ENCODE measurements around the gene ZNF487.
A peak's percentile ranks its signal among the peaks of the same experiment; 100 is the strongest.

ZNF487 gene
- long read RNA-seq: 0 reads

DNA sequence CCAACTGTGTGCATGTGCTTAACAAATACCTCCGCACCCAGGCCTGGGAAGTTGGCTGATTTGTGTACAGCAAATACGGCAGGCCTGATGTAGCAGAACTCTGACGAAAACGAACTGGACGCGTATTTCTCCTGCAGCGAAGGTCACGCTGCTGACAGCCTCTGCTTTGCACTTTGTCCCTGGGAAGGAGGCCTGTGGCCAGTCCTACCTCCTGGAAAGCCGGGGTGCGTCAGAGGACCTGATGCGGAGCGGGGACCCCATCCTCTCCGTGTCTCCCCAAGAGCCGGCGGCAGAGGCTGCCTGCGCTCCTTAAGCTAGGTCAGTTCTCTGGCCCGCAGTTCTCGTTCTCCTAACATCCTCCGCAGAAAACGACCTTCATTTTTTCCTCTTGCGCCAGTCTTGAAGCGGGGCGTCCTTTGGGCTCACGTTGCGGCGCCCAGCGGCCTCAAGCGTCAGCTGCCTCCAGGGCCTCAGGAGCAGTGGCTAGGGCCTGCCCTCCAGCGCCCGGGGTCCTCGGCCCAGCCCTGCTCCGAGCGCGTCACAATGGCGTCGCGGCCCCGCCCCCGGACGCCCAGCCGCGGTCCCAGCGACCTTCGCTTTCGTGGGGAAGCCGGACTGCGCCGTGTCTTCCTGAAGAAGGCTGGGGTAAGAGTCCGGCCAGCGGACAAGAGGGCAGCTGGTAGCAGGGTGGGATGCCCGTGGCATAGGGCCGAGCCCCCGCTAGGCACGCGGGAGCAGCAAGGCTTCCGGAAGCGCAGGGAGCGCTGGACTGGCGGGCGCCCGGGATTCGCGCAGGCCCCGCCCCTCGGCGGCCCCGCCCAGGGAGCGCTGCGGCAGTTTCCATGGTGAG is at the start of gene ZNF487:
TSS of gene ZNF487 (plus strand) at position 821 of the 850 bp plus-strand sequence. CDS start 38,703 bp downstream, outside the sequence.
- no peaks in the 10 kb centered on the region for H3K27me3 ChIP-seq (ENCODE audit: insufficient read depth, poor library complexity, severe bottlenecking)
- H3K27ac ChIP-seq (replicated peaks): peak within 1 kb of the TSS; percentile 96
- TF ChIP-seq POLR2AphosphoS5 (IDR thresholded peaks at IDR 0.05; ENCODE audit: low read depth): peak; percentile 88
- no peak for TF ChIP-seq GABPA (IDR thresholded peaks at IDR 0.05; ENCODE audit: low read depth)
- H3K4me3 ChIP-seq (replicated peaks; ENCODE audit: insufficient read depth, low read length): peak within 1 kb of the TSS; percentile 58
- peak; percentile 88 to 91 for DNase-seq (ENCODE audit: low read depth in 1 of 2, low spot score in 1 of 2)

DNA sequence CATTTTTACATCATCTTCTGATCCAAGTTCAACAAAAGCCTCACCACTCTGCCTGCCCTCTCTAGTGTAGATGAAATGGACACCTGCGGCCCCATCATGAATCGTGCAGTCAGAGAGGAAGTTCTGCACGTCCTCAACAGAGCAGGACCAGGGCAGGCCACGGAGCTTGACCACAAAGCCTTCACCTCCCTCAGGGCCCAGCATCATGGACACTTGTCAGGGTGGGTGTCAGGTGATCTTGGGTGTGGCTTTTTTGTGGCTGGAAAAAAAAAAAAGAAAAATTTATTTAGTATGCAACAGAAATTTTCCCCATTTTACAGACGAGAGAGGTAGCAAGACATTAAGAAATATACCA is 49.3 kb upstream of the ZNF487 start:
- Histone ChIP-seq H3K27ac (replicated peaks) (no peak overlapping the region), H3K4me3 (replicated peaks; ENCODE audit: insufficient read depth, low read length) (no peak overlapping the region), H3K27me3 (ENCODE audit: insufficient read depth, poor library complexity, severe bottlenecking) (no peaks in the 10 kb centered on the region)
- TF ChIP-seq GABPA (IDR thresholded peaks at IDR 0.05; ENCODE audit: low read depth): no peak
- TF ChIP-seq, protein P1, sequence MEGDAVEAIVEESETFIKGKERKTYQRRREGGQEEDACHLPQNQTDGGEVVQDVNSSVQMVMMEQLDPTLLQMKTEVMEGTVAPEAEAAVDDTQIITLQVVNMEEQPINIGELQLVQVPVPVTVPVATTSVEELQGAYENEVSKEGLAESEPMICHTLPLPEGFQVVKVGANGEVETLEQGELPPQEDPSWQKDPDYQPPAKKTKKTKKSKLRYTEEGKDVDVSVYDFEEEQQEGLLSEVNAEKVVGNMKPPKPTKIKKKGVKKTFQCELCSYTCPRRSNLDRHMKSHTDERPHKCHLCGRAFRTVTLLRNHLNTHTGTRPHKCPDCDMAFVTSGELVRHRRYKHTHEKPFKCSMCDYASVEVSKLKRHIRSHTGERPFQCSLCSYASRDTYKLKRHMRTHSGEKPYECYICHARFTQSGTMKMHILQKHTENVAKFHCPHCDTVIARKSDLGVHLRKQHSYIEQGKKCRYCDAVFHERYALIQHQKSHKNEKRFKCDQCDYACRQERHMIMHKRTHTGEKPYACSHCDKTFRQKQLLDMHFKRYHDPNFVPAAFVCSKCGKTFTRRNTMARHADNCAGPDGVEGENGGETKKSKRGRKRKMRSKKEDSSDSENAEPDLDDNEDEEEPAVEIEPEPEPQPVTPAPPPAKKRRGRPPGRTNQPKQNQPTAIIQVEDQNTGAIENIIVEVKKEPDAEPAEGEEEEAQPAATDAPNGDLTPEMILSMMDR (IDR thresholded peaks at IDR 0.05; ENCODE audit: insufficient read depth, low read length): no peak
- no peak for TF ChIP-seq POLR2AphosphoS5 (IDR thresholded peaks at IDR 0.05; ENCODE audit: low read depth)
- TF ChIP-seq, protein P2, sequence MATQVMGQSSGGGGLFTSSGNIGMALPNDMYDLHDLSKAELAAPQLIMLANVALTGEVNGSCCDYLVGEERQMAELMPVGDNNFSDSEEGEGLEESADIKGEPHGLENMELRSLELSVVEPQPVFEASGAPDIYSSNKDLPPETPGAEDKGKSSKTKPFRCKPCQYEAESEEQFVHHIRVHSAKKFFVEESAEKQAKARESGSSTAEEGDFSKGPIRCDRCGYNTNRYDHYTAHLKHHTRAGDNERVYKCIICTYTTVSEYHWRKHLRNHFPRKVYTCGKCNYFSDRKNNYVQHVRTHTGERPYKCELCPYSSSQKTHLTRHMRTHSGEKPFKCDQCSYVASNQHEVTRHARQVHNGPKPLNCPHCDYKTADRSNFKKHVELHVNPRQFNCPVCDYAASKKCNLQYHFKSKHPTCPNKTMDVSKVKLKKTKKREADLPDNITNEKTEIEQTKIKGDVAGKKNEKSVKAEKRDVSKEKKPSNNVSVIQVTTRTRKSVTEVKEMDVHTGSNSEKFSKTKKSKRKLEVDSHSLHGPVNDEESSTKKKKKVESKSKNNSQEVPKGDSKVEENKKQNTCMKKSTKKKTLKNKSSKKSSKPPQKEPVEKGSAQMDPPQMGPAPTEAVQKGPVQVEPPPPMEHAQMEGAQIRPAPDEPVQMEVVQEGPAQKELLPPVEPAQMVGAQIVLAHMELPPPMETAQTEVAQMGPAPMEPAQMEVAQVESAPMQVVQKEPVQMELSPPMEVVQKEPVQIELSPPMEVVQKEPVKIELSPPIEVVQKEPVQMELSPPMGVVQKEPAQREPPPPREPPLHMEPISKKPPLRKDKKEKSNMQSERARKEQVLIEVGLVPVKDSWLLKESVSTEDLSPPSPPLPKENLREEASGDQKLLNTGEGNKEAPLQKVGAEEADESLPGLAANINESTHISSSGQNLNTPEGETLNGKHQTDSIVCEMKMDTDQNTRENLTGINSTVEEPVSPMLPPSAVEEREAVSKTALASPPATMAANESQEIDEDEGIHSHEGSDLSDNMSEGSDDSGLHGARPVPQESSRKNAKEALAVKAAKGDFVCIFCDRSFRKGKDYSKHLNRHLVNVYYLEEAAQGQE (IDR thresholded peaks at IDR 0.05; ENCODE audit: insufficient replicate concordance, low read depth): no peak
- no peak for TF ChIP-seq SPI1 (IDR thresholded peaks at IDR 0.05; ENCODE audit: borderline replicate concordance, low read depth)
- peak in 1 of 2 experiments; percentile 60 for DNase-seq (ENCODE audit: low read depth in 1 of 2, low spot score in 1 of 2)

DNA sequence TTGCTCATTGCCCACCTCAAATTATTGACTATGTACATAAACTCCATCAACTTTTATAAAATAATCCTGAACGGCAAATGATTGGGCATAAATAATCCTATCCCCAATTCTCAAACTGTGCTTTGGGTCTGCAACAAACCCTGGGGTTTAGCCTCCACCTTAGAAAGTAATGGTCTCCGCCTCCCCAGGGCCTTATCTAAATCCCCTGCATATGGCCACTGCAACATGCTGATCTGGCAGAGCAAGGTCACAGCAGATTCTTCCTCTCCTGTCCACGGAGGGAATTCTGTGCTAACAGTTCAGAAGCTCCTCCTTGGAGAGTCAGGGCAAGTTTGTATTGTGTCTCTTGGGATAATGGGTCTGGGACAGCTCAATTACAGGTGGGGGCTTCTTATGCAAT is 47.0 kb upstream of the ZNF487 start:
- no peak overlapping the region for H3K4me3 ChIP-seq (replicated peaks; ENCODE audit: insufficient read depth, low read length)
- no peaks in the 10 kb centered on the region for H3K27me3 ChIP-seq (ENCODE audit: insufficient read depth, poor library complexity, severe bottlenecking)
- no peak for DNase-seq (ENCODE audit: low read depth in 1 of 2, low spot score in 1 of 2)
- TF ChIP-seq GABPA (IDR thresholded peaks at IDR 0.05; ENCODE audit: low read depth) (no peak), POLR2AphosphoS5 (IDR thresholded peaks at IDR 0.05; ENCODE audit: low read depth) (0 out of 2 replicates have a peak, but pooled peaks have one; percentile 3)
- H3K27ac ChIP-seq (replicated peaks): no peak overlapping the region

DNA sequence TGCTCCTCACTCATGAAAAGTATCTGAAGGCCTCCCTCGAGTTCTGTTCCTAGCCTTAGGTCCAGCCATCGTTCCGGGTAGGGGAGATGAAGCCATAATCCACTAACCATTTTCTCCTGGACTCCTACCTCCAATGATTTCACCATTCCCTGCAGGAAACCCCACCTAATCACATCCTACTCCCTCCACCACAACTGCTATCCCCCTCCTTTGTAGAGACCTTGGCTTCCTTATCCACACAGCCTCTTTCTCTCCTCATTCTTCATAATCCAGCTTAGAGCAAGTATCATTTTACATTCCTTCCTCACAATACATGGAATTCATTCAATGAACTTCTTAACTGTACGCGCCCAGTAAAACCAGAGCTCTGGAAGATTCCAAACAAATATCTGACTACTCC is 46.6 kb upstream of the ZNF487 start:
- no peaks in the 10 kb centered on the region for H3K27me3 ChIP-seq (ENCODE audit: insufficient read depth, poor library complexity, severe bottlenecking)
- H3K4me3 ChIP-seq (replicated peaks; ENCODE audit: insufficient read depth, low read length): no peak overlapping the region
- no peak overlapping the region for H3K27ac ChIP-seq (replicated peaks)
- TF ChIP-seq, protein P2 (IDR thresholded peaks at IDR 0.05; ENCODE audit: insufficient replicate concordance, low read depth): no peak
- TF ChIP-seq, protein P1 (IDR thresholded peaks at IDR 0.05; ENCODE audit: insufficient read depth, low read length): no peak
- TF ChIP-seq POLR2AphosphoS5 (IDR thresholded peaks at IDR 0.05; ENCODE audit: low read depth) (0 out of 2 replicates have a peak, but pooled peaks have one; percentile 9), GABPA (IDR thresholded peaks at IDR 0.05; ENCODE audit: low read depth) (no peak), SPI1 (IDR thresholded peaks at IDR 0.05; ENCODE audit: borderline replicate concordance, low read depth) (no peak)
- peak in 1 of 2 experiments; percentile 40 for DNase-seq (ENCODE audit: low read depth in 1 of 2, low spot score in 1 of 2)
